Eye (tissue), 1 donor: ENCODE results near the gene WDR45B.

Experiments used
- DNase-seq: peaks from one replicate; pipeline ENCODE4 v3.0.0-alpha.2; 2015

The WDR45B gene

DNA sequence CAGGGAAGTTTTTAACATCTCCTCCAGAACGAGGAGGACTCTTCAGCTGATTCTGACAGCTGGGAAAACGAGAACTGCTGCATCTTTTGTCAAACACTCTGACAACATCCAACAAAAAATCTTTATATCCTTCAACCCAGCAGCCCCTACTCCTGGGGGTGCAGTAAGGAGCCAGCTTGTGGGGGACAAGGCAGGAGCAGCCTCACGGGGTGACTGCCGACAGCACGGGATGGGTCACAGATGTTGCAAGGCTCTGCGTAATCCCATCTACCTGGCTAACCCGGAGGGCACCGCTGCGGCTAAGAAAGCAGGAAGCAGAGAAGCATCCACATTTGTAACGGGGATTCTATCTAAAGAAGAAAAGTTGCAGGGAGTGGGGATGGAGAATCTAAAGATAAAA, 28.6 kb downstream of the WDR45B start:
- DNase-seq = no peak

DNA sequence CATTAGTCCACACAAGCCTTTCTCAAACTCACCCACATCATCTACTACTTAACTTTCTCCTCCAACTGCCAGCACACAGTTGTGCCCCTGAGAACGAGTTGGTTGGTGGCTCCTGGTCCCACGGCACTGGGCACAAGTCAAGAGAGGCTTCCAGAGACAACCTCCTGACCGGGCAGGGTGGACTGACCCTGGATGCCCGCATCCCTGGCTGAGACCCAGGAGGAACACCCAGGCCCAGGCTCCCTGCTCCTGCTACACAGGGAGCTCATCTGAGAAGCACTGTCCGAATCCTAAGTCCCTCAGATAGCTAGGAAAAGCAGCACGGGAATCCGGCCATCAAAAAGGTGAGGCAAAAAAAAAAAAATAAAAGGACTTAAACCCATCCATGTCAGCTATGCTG, 29.0 kb downstream of the WDR45B start:
- no peak for DNase-seq

DNA sequence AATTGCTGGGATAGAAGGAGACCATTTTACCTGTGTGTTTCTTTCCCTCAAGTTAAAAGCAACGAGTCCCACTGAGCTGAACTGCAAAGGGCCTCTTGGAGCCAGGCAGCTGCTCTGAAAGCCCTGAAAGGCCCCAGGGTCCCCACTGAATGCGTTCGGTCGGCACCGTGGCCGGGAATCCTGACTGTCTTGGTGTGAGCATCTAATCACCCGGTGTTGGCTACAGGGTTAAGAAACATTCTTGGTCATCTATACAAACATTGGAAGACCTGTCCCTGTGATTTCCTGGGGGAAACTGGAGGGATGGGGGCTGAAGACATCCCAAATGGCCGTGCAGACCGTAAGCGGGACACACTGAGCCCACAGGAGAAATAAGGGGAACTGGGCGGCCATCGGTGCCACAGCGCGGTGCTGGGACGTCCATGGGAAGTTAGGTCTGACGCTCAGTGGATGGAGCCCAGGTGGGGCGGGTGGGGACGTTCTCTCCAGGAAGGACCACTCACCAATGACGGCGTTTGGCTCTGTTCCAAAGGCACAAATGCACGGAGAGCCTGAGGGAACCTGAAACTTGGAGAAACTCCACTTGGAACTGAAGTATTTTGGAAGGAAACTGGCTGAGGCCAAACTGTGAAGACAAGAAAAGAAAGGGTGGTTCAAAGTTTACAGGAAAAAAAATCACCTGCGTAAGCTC, 32.1 kb downstream of the WDR45B start:
- no peak for DNase-seq

DNA sequence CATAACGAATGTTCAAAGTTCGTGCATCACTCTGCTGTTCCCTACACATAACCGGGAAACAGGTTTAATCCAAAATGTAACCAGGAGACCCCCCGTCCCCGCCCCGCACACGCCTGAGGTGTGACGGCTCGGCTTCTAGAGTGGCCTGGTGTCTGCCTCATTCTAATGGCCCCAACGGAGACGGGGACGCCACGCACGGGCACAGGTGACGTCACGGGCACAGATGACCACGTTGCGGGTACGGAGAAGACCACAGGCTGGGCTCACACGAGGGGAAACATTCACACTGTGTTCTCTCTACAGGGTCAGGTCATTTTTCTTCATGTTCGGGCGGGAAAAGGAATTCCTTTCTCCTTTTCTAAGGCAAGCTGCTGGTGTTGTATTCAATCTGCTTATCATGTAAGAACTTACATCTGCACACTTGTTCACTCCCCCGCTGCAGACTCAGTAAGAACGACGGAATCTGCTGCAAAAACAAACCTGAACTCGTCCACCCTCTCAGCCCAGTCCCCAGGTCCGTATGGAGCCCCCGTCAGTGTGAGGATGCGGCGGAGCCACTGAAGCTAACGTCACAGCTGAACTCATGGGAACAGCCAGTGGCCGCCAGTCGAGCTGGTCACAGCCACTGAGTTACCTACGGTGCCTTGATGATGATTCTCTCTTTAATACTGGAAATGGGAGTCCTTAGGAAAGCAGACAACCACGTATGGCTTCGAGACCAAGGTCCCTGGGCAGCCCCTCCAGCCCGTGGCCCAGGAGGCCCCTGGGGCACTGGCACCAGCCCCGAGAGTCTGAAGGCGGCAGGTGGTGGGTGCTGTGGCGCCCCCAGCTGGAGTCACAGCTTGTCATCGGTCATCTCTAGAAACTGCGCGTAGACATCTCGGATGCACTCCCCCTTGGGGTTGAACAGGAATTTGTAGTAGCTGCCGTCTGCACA, 32.9 kb downstream of the WDR45B start:
- no peak for DNase-seq

DNA sequence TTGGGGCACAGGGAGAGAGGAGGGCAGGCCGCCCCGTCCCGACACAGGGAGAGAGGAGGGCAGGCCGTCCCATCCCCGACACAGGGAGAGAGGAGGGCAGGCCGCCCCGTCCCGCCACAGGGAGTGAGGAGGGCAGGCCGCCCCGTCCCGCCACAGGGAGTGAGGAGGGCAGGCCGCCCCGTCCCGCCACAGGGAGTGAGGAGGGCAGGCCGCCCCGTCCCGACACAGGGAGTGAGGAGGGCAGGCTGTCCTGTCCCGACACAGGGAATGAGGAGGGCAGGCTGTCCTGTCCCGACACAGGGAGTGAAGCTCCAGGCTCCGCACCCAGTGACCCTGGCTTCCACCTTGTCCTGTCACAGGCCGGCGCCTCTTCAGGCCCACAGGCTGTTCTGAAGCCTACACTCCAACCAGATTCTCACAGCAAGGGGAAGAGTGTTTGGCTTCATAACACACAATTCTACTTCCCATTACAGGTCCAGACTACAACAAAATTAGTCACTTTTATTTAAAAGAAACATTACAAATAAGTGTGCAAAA, 34.1 kb downstream of the WDR45B start:
- DNase-seq = no peak

DNA sequence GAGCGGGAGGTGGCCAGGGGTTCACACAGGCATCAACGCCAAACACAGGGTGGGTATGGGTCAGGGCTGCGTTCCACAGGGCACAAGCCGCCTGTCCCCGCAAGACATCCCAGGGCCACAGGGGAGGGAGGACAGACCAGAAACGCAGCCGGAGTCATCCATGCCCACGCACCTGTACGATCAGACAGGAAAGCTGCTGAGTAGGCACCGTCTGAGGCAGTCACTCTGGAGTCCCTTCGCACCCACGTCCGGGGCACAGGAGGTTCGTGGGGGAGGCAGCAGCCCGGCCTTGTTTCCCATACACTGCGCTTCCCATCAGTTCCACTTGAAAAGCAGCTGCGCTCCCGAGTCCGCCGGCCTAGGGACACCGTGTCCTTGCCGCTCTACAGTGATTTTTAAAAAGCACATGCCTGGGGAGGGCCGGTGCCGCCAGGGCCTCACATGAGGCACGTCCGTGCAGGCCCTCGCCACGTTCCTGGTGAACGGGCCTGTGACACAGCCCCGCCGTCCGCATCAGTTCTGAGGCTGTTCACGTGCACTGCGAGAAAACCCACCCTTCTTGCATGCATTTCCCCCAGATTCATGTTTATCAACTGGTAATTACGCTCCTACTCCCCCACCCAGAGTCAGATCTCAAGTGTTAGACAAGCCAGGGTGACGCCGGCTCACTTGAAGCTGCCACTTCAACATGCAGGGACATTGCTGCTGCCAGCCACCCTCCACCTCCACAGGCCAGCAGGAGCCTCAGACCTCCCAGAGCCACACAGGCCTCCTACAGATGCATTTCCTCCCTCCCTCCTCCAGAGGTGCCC, 34.8 kb downstream of the WDR45B start:
- DNase-seq = no peak

DNA sequence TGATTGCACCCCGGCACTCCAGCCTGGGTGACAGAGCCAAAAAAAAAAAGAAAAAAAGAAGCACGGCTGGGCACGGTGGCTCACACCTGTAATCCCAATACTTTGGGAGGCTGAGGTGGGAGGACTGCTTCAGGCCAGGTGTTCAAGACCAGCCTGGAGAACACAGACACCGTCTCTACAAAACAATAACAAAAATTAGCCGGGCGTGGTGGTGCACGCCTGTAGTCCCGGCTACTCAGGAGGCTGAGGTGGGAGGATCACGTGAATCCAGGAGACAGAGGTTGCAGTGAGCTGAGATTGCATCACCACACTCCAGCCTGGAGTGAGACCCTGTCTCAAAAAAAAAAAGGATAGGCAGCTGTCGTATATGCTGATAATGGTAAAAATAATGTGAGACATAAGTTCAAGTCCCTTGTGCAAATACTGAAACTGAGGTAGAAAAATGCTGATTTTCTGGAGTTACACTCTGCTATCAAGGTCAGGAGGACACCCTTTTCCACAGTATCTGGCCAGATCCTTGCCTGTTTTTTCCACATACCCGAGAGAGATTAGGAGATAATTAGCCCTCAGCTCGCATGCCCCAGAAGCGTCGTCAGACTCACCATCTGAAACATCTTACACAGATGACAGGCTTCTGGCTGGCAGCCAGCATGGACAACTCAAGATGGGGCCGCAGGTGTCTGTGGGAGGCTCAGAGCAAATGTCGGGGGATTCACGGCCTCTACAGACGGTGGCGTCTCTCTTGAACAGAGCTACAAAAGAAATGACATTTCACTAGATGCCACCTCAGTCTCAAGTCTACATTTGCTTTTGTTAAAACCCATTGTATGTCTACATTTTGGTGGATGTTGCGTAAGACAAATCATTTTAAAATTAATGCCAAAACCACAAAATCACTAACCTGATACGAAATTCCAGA, 36.8 kb downstream of the WDR45B start:
- peak; percentile 75 for DNase-seq

DNA sequence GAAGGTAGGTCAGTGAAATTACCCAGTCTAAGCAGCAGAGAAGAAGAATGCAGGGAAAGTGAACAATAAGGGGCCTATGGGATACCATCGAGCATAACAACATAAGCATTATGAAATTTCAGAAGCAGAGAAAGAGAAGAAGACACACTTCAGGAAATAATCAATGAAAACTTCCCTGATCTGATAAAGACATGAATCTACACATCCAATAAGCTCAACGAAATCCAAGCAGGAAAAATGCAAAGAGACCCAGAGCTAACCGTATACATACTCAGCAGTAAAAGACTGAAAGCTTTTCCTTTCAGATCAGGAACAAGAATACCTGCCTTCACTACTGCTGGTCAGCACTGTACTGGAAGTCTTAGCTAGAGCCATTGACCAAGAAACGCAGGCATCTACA, 38.6 kb downstream of the WDR45B start:
- no peak for DNase-seq

DNA sequence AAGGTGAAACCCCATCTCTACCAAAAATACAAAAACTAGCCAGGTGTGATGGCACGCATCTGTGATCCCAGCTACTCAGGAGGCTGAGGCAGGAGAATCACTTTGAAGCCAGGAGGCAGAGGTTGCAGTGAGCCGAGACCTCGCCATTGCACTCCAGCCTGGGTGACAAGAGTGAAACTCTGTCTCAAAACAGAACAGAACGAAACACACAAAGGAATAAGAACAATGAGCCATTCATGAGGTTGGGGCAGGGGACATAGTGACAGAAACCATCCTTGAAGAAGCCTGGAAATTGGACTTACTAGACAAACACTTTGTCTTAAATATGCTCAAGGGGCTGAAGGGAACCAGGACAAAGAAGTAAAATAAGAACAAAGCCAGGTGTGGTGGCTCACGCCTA, 39.4 kb downstream of the WDR45B start:
- DNase-seq = no peak

DNA sequence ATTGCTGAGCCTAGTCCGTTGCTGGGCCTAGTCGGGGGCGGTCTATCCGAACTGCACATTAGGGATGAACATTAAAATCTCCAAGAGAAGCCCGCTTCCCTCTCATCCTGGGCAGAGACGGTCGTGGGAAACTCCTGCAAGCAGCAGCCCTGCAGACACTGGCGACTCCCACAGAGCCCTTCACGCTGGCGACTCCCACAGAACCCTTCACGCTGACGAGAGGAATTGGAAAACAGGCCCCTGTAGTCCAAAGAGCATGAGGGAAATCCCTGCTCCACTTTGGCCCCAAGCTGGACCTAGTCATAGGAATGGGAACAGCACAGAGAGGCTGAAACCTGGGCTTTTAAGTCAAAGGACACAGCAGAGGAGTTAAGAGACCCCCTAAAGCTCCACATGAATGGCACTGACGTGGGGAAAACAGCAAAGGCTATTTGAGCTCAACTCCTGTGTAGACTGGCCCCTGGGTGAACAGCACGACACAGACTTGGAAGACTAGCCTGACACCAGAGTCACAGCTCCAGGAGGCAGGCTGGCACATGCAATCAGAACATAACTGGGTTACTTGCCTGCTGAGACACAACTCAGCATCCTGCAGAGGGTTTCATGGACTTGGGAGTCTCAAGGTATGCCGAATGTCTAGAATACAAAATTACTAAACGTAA, 42.2 kb downstream of the WDR45B start:
- no peak for DNase-seq

DNA sequence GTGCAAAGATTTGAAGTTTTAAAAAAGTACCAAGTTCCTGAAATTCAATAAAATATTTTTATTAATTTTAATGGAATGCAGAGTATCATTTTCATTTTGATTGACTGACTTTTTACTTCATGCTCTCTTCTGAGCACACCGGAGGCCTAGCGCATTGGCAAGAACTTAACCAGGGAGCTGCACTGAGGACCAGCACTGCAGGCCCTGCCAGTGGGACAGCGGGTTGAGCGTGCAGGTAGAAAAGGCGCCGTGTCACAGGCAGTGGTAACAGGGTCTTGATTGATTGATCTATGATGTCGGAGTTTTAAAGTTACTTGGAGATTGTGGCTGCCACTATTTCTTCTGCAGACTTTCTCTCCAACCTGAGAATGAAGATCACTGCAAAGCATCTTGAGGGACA, 43.7 kb downstream of the WDR45B start:
- no peak for DNase-seq

DNA sequence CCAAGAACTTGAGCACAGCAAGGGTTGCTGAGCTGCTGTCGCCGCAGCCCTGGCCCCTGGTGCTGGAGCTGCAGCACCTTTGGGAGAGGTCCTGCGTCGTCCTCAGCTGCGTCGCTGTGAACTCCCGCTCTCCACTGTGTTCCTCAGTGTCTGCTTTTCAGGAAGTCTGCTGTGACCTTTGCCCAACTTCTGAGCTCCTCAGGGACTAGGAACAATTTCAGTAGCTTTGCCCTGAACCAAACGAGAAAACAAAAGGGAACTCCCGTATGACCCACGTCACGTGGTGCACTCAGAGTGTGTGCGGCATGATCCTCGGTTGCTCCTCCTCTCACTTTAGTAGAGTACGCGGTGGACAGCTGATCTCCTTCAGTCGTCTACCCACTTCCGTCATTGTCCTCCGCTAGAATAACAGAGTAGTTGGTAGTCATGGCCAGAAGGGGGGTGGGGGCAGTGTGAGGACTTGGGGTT, 44.2 kb downstream of the WDR45B start:
- peak; percentile 71 for DNase-seq

DNA sequence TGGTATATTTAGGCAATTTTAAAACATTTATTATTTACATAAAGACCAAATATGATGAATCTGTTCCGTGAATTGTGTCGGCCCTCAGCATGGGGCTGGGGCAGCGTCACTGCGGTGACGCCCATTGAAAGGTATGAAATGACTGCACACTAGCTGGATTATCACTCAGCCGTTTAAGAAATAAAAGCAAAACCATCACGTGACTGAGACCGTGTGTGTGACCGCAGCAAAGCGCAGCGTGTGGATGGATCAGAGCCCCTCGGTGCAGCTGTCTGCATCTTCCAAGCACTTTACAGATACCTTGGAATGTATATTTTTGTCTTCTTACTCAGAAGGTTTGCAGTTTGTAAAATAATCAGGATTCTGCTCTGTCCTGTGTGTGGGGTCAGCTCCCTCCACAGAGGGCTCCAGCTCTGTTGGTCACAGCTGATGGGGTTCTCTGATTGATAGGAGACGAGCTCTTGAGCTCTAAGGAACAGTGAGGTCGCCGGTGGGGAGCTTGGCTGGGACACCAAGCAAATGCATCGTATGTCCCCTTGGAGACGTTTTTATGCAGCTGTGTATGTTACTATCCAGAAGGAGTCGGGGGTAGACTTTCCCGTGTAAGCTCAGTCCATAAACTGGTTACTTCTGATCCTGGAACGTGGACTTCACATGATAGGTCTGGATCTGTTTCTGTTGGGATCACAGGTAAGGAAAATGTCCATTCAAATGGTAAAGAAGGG, 45.1 kb downstream of the WDR45B start:
- DNase-seq = peak; percentile 47

DNA sequence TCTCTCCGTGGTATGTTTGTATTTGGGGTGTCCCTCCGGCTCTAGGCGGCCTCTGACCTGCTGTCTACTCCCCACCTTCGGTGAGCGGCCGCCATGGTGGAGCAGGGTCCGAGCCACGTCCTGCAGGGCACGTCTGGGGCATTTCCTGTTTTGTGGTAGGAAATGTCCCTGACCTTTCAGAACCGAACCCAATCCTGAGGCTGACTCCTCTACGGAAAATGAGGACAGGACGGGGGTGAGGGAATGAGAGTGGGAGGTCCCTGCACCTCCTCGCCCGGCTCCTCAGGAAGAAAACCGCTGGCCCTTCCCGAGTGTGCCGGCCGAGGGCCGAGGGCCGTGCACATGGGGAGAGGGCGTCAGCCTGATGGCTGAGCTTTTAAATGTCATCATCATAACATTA, 45.8 kb downstream of the WDR45B start:
- DNase-seq = no peak

DNA sequence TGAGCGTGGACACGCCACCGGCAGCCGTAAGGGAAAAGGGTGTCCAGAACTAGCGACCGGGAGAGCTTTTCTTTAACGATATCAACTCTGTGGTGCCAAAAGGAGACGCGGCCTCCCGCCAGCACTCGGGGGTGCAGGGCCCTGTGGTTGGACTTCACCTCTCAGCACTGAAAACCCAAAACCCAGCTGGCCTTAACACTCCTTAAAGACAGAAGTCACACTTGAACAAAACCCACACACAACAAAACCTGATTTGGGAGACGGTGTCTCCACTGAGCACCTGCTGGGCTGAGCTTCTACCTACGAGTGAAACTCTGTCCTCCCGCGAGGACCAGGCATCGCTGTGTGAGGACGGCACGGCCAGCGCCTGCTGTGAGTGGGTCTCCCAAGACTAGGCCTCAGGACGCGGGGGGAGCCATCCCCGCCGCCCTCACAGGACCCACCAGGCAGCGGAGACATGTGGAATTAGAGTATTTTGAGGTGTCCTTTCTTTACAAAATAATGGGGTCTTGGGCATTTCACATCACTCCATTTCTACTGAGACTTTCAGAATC, 46.7 kb downstream of the WDR45B start:
- DNase-seq = no peak

DNA sequence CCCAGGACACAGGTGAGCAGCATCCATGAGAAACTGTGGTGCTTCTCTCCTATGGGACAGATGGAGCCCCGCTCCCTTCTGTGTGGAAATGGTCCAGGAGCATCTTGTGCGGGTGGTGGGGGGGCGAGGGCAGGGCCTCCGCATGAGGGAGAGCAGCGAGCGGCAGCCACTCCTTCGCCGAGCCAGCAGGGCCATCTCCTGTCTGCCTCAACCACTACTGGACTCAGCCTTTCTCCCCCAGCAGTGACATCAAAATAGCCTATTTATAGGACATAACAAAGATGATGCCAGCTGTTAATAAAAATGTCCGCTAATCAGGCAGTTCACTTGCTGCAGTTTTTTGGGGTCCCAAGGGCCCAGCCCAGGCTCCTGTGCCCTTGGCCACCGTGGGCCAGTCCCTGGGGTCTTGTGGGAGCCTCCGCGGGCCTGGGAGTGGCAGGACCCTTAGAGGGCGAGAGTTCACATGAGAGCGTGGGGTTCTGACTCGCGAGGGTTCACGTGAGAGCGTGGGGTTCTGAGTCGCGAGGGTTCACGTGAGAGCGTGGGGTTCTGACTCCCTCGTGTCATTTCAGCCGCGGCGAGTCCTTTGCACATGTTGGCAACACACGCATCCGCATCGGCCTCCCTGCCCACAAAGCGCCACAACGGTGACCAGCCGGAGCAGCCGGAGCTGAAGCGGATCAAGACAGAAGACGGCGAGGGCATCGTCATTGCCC, 47.4 kb downstream of the WDR45B start:
- DNase-seq = no peak

DNA sequence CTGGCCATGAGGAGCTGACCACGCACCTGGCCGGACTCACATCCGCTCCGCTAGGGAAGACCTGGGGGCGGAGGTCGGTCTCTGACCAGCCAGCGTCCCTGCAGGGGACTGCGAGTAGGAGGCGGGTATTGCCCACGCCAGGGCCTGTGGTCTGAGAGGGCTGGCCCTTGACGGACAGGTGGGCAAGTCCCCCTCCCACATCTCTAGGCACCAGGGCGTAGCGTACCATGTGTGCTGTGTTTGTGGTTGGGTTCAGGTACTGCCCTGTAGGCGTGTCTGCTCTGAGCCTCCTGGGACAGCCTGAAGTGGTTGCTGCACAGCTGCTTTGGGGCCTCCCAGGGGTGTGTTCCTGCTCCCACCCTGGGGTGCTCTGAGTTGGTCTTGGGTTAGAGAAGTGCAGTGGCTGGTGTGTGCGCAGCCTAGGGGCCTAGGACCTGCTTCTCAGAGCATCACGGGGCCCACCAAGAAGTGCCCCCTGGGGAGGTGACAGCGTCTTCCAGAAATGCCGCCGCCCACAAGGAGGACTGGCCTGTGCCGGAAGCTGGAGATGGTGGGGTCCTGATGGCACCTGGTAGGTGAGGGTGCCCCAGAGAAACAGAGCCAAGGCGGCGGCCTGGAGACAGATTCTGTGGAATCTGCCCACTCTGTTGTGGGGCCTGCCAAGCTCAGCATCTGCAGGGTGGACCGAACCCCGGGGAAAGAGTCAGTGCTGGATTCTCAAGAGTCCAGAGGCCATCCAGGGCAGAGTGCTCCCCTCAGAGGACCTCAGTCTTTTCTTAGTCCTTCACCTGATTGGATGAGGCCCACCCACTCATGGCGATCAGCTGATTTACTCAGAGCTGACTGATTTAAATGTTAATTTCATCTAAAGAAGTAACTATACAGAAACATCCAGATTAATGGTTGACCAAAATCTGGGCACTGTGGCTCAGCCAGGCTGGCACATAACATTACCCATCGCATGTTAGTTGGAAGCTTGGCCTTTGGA, 48.3 kb downstream of the WDR45B start:
- DNase-seq = no peak
